ENCODE data around the gene RALGPS1. TPM values are rescaled to one million over a fixed set of nuclear protein-coding genes. Genes with fewer than 3 reads are reported as not detected.

The RALGPS1 gene
- total RNA-seq, 5 donors from 2014 or later (not counting 1 experiment from before 2014, with no cell fraction given): 7.3 to 13.9 (median 9.4) TPM

DNA sequence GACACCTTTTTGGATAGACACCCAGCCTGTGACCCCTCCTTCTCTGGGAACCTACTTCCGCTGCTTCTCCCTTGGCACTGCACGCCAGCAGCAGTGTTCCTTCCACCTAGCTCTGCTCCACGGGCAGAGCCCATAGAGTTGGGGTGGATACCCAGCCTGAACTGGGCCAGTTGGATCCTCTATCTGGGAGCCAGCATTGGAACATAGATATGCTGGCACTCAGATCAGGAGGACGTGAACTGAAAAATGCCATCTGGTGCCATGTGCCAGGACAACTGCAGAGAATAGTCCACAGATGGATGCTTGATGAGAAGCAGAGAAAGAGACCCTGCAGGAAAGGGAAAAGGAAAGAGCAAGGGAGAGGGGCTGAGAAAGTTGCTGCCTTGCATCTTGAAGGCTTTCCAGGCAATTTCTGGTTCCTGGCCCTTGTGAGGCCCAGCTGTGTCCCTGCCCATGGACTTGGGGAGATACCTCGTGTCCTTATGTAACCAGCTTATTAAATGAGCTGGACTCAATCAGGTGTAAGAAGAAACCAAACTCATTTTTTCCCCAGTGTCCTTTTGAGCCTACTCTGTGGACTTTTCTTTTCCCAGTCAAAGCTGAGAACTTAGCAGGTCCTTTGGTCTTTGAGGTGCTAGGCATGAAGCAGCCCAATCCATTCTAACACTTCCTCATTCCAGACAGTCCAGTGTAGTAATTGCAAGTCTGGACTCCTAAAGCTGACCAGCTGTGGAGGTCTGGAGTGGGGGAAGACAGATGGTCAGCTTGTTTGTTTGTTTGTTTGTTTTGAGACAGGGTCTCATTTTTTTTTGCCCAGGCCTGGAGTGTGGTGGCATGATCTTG lies 168.8 kb downstream of the RALGPS1 start:
- Mint-ChIP-seq H3K36me3 (peaks cover 26% of the 10 kb centered on the region), H3K4me3 (no peak overlapping the region), H3K4me1 (peaks cover 14 to 17% (median 15%) of the 10 kb centered on the region in 3 donors), H3K9me3 (no peaks in the 10 kb centered on the region), H3K27me3 (peaks cover 0 to 6% of the 10 kb centered on the region in 2 donors), H3K27ac (no peak overlapping the region)
- Histone ChIP-seq H3K36me3 (ENCODE audit: control insufficient read depth in 2 of 2, extremely low read depth in 1 of 2, insufficient read depth in 1 of 2, low read length in 1 of 2) (no peaks in the 10 kb centered on the region), H3K4me3 (ENCODE audit: control insufficient read depth in 1 of 2, extremely low read depth in 1 of 2, low read length in 1 of 2) (no peak overlapping the region), H3K27ac (ENCODE audit: low read length) (no peak overlapping the region), H3K27me3 (replicated peaks in 1 of 2; ENCODE audit: control insufficient read depth in 2 of 2, extremely low read depth in 1 of 2, insufficient read depth in 2 of 2, low read length in 1 of 2) (no peaks in the 10 kb centered on the region), H3K4me1 (ENCODE audit: control insufficient read depth in 1 of 2, extremely low read depth in 1 of 2, insufficient read depth in 2 of 2, low read length in 2 of 2) (peaks cover 8 to 11% of the 10 kb centered on the region in 2 experiments), H3K9me3 (no peaks in the 10 kb centered on the region)
- CTCF ChIA-PET: no interaction called here
- DNase-seq (no peak), ATAC-seq (replicated peaks in 1 of 4) (no peak)
- 93% methylated on average over 5 of the region's 5 CpGs for WGBS (ENCODE audit: insufficient coverage)
- POLR2A ChIA-PET: no interaction called here

DNA sequence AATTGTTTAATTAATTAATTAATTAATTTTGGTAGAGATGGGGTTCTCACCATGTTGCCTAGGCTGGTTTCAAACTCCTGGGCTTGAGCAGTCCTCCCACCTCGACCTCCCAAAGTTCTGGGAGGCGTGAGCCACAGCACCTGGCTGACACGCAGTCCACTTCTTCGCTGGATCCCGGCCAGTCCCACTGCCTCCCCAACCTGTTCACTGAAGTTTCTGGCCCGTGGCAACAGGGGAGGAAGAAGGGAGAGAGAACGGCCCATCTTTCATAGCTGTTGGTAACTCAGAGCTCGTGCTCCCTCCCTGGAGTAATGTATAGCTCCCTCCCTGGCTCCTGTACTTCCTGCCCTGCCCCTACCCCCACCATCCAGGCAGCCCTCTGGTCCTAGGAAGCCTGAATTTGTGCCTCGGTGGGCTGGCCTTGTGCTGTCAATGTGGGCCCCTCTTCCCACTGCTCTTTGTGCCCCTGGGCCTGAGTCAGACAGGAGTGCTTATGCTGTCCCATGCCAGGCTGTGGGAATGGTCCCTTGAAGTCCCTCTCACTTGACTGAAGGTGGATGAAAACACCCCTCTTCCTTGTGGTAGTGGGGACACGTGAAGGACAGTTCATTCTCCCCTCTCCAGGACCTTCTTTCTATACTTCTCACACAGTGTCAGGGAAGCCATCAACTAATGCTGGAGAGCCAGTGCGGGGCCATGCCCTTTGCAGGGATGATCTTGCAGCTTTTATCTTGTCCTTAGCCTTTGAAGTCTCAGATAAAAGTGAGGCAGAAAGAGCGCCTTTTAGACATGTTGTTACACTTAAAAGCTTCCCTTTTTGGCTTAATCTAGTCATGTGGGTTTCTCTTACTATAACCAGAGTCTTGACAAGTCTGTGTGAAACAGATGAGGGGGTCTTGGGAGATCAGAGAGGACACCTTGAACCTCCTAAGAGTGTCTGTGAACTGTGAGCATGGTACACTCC lies 169.8 kb downstream of the RALGPS1 start:
- POLR2A ChIA-PET: no interaction called here
- Histone ChIP-seq H3K36me3 (ENCODE audit: control insufficient read depth in 2 of 2, extremely low read depth in 1 of 2, insufficient read depth in 1 of 2, low read length in 1 of 2) (no peaks in the 10 kb centered on the region), H3K27ac (ENCODE audit: low read length) (no peak overlapping the region), H3K4me3 (ENCODE audit: control insufficient read depth in 1 of 2, extremely low read depth in 1 of 2, low read length in 1 of 2) (no peak overlapping the region), H3K27me3 (replicated peaks in 1 of 2; ENCODE audit: control insufficient read depth in 2 of 2, extremely low read depth in 1 of 2, insufficient read depth in 2 of 2, low read length in 1 of 2) (no peaks in the 10 kb centered on the region), H3K4me1 (ENCODE audit: control insufficient read depth in 1 of 2, extremely low read depth in 1 of 2, insufficient read depth in 2 of 2, low read length in 2 of 2) (peaks cover 8 to 11% of the 10 kb centered on the region in 2 experiments), H3K9me3 (no peaks in the 10 kb centered on the region)
- Mint-ChIP-seq H3K36me3 (peaks cover 21% of the 10 kb centered on the region), H3K4me3 (peak overlapping the region in 1 of 3 donors; percentile 12), H3K27me3 (peaks cover 0 to 6% of the 10 kb centered on the region in 2 donors), H3K9me3 (no peaks in the 10 kb centered on the region), H3K27ac (no peak overlapping the region), H3K4me1 (peaks cover 14 to 17% (median 15%) of the 10 kb centered on the region in 3 donors)
- WGBS (ENCODE audit: insufficient coverage): 67% methylated on average over 1 of the region's 12 CpGs
- ATAC-seq (replicated peaks in 1 of 4) (peak in 2 of 4 experiments; percentile 42 to 64), DNase-seq (peak in 1 of 35 experiments; percentile 16)
- CTCF ChIA-PET: no interaction called here

DNA sequence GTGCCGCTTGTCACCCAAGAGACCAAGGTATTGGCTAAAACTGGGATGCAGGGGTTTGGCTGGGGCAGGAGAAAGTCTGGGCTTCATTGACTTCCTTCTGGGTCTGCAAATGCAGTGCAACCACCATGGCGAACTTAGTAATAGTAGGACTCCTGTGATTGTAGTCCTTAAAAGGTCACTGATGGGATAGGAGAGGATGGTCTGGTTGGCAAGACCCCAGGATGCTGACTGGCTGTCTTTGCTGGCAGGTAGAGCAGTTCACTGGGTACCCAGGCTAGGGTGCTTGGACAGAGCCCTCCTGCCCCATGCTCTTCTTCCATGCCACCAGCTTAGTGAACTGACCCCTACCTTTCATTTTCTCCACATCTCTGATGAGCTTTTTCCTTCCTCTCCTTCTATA lies 170.6 kb downstream of the RALGPS1 start:
- H3K36me3 Mint-ChIP-seq: peaks cover 19% of the 10 kb centered on the region

DNA sequence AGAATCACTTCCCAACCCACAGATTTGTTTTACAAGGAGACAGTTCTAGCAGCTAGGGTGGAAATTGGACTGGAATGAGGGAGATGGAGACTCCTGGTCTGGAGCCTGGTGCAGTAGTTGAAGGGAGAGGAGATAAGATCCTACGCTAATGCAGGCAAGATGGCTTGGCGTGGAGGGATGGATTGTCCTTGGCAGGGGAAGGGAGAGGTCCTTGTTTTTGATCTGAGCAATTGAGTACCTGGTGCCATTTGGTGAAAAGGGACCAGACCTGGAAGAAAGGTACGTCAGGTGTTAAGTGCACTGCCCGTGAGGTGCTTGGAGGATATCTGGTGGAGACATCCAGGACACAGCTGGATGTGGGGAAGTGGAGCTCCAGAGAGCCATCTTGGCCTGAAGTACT lies 172.2 kb downstream of the RALGPS1 start:
- Mint-ChIP-seq H3K36me3 (peaks cover 15% of the 10 kb centered on the region), H3K4me3 (no peak overlapping the region), H3K27ac (no peak overlapping the region), H3K4me1 (peaks cover 14 to 17% (median 15%) of the 10 kb centered on the region in 3 donors), H3K27me3 (peaks cover 0 to 11% of the 10 kb centered on the region in 2 donors), H3K9me3 (no peaks in the 10 kb centered on the region)
- H3K9me3 ChIP-seq: no peaks in the 10 kb centered on the region
- no peak for ATAC-seq (replicated peaks in 1 of 4)
- H3K4me1 ChIP-seq (ENCODE audit: control insufficient read depth in 1 of 2, extremely low read depth in 1 of 2, insufficient read depth in 2 of 2, low read length in 2 of 2): peaks cover 8 to 11% of the 10 kb centered on the region in 2 experiments
- H3K27ac ChIP-seq (ENCODE audit: low read length): no peak overlapping the region
- H3K4me3 ChIP-seq (ENCODE audit: control insufficient read depth in 1 of 2, extremely low read depth in 1 of 2, low read length in 1 of 2): no peak overlapping the region
- no peaks in the 10 kb centered on the region for H3K27me3 ChIP-seq (replicated peaks in 1 of 2; ENCODE audit: control insufficient read depth in 2 of 2, extremely low read depth in 1 of 2, insufficient read depth in 2 of 2, low read length in 1 of 2)
- no peak for DNase-seq
- H3K36me3 ChIP-seq (ENCODE audit: control insufficient read depth in 2 of 2, extremely low read depth in 1 of 2, insufficient read depth in 1 of 2, low read length in 1 of 2): no peaks in the 10 kb centered on the region
- ChIA-PET POLR2A (no interaction called here), CTCF (no interaction called here)
- WGBS (ENCODE audit: insufficient coverage): 100% methylated on average over 4 of the region's 4 CpGs

More for the DNA sequence above, 170.6 kb downstream of the RALGPS1 start:
- H3K27ac Mint-ChIP-seq: no peak overlapping the region
- Histone ChIP-seq H3K9me3 (no peaks in the 10 kb centered on the region), H3K36me3 (ENCODE audit: control insufficient read depth in 2 of 2, extremely low read depth in 1 of 2, insufficient read depth in 1 of 2, low read length in 1 of 2) (no peaks in the 10 kb centered on the region), H3K27me3 (replicated peaks in 1 of 2; ENCODE audit: control insufficient read depth in 2 of 2, extremely low read depth in 1 of 2, insufficient read depth in 2 of 2, low read length in 1 of 2) (no peaks in the 10 kb centered on the region), H3K4me1 (ENCODE audit: control insufficient read depth in 1 of 2, extremely low read depth in 1 of 2, insufficient read depth in 2 of 2, low read length in 2 of 2) (peaks cover 8 to 11% of the 10 kb centered on the region in 2 experiments), H3K4me3 (ENCODE audit: control insufficient read depth in 1 of 2, extremely low read depth in 1 of 2, low read length in 1 of 2) (no peak overlapping the region), H3K27ac (ENCODE audit: low read length) (no peak overlapping the region)
- POLR2A ChIA-PET: no interaction called here
- DNase-seq (no peak), ATAC-seq (replicated peaks in 1 of 4) (no peak)
- 100% methylated on average over 1 of the region's 2 CpGs for WGBS (ENCODE audit: insufficient coverage)
- peaks cover 0 to 11% of the 10 kb centered on the region in 2 donors for H3K27me3 Mint-ChIP-seq
- H3K9me3 Mint-ChIP-seq: no peaks in the 10 kb centered on the region
- CTCF ChIA-PET: no interaction called here
- H3K4me3 Mint-ChIP-seq: peak overlapping the region in 1 of 3 donors; percentile 12
- H3K4me1 Mint-ChIP-seq: peaks cover 14 to 17% (median 15%) of the 10 kb centered on the region in 3 donors

DNA sequence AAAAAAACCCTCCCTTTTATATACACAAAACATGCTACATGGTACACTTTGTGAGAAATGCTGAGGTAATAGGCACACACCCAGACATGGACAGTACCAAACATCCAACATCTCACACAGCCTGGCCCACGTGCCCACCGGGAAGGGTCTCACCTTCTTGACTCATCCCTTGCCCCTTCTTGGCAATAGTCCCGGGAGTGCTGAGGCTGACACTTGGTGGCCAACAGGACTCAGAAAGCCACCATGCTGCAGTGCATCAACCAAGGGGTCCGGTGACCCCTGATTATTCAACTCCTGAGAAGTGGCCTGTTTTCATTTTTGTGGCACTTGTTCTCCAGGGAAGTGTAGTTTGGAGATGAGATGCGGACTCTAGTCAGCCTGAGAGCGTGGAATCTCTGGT lies 172.8 kb downstream of the RALGPS1 start:
- ChIA-PET CTCF (no interaction called here), POLR2A (no interaction called here)
- no peak overlapping the region for H3K4me3 ChIP-seq (ENCODE audit: control insufficient read depth in 1 of 2, extremely low read depth in 1 of 2, low read length in 1 of 2)
- peaks cover 8 to 11% of the 10 kb centered on the region in 2 experiments for H3K4me1 ChIP-seq (ENCODE audit: control insufficient read depth in 1 of 2, extremely low read depth in 1 of 2, insufficient read depth in 2 of 2, low read length in 2 of 2)
- DNase-seq (no peak), ATAC-seq (replicated peaks in 1 of 4) (no peak)
- Mint-ChIP-seq H3K4me3 (no peak overlapping the region), H3K27me3 (peaks cover 0 to 11% of the 10 kb centered on the region in 2 donors), H3K27ac (no peak overlapping the region), H3K36me3 (peaks cover 15% of the 10 kb centered on the region), H3K4me1 (peaks cover 14 to 17% (median 15%) of the 10 kb centered on the region in 3 donors), H3K9me3 (no peaks in the 10 kb centered on the region)
- no peaks in the 10 kb centered on the region for H3K27me3 ChIP-seq (replicated peaks in 1 of 2; ENCODE audit: control insufficient read depth in 2 of 2, extremely low read depth in 1 of 2, insufficient read depth in 2 of 2, low read length in 1 of 2)
- no peaks in the 10 kb centered on the region for H3K36me3 ChIP-seq (ENCODE audit: control insufficient read depth in 2 of 2, extremely low read depth in 1 of 2, insufficient read depth in 1 of 2, low read length in 1 of 2)
- 91% methylated on average over 4 of the region's 6 CpGs for WGBS (ENCODE audit: insufficient coverage)
- no peak overlapping the region for H3K27ac ChIP-seq (ENCODE audit: low read length)
- no peaks in the 10 kb centered on the region for H3K9me3 ChIP-seq

DNA sequence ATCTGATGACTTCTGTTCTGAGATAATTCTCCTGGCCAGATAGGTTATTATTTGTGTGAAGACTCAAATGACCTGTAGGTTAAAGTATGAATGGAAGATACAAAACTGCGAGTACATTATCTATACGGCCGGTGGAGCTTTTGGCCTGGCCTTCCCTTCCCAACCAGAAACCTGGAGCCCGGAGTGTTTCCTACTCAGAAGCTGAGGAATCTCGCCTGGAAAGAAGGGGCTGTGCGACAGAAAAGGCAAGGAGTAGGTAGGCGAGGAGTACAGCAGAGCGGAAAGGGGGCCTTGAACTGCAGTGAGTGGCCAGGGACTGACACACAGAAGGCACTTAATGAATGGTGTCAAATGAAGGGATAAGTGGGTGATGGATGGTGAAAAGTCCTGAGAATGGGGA lies 173.3 kb downstream of the RALGPS1 start:
- H3K4me1 ChIP-seq (ENCODE audit: control insufficient read depth in 1 of 2, extremely low read depth in 1 of 2, insufficient read depth in 2 of 2, low read length in 2 of 2): peaks cover 8 to 11% of the 10 kb centered on the region in 2 experiments
- no peak for ATAC-seq (replicated peaks in 1 of 4)
- peaks cover 15% of the 10 kb centered on the region for H3K36me3 Mint-ChIP-seq
- no peaks in the 10 kb centered on the region for H3K9me3 Mint-ChIP-seq
- H3K36me3 ChIP-seq (ENCODE audit: control insufficient read depth in 2 of 2, extremely low read depth in 1 of 2, insufficient read depth in 1 of 2, low read length in 1 of 2): no peaks in the 10 kb centered on the region
- ChIA-PET CTCF (no interaction called here), POLR2A (no interaction called here)
- no peaks in the 10 kb centered on the region for H3K27me3 ChIP-seq (replicated peaks in 1 of 2; ENCODE audit: control insufficient read depth in 2 of 2, extremely low read depth in 1 of 2, insufficient read depth in 2 of 2, low read length in 1 of 2)
- H3K4me1 Mint-ChIP-seq: peaks cover 14 to 17% (median 15%) of the 10 kb centered on the region in 3 donors
- peaks cover 0 to 11% of the 10 kb centered on the region in 2 donors for H3K27me3 Mint-ChIP-seq
- no peak for DNase-seq
- H3K4me3 ChIP-seq (ENCODE audit: control insufficient read depth in 1 of 2, extremely low read depth in 1 of 2, low read length in 1 of 2): no peak overlapping the region
- H3K9me3 ChIP-seq: no peaks in the 10 kb centered on the region
- H3K27ac Mint-ChIP-seq: no peak overlapping the region
- H3K27ac ChIP-seq (ENCODE audit: low read length): no peak overlapping the region
- 96% methylated on average over 8 of the region's 8 CpGs for WGBS (ENCODE audit: insufficient coverage)
- no peak overlapping the region for H3K4me3 Mint-ChIP-seq
